NCI-H774 (cell line): ENCODE results near the gene RASSF1.
"Not testable (repeated sequence)": the region's sequence is repeated elsewhere in the genome, so short reads cannot be mapped to it uniquely, and the experiment has no call there.

ENCODE experiments used
- DNase-seq: peaks from one replicate; lab custom pipeline; 2025; lab: John Stamatoyannopoulos, UW

Gene RASSF1

DNA sequence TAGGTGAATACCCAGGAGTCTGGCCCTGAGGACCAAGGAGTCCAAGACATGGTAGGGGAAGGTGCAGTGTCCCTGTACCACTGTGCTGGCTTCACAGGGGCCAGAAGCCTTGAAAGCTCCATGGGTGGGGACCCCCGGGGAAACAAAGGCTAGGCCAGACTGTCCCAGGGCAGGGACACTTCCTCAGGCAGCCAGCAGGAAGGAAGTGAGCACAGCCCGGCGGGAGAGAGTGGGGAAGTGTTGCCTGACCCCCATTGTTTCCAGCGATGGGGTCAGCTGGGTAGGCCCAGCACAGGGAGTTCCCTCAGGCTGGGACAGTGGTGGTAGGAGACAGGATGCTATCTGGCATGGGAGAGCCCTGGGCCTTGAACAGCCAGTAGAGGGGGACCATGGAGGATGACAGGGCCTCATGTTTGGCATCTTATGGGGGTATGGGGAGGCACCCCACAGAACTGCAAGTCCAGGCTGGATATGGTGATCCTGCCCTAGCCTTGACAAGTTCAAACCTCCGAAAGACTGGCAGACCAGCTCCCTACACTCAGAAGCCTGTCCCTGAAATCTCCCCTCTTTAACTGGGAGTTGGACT, 16.9 kb downstream of the RASSF1 start:
- no peak for DNase-seq

DNA sequence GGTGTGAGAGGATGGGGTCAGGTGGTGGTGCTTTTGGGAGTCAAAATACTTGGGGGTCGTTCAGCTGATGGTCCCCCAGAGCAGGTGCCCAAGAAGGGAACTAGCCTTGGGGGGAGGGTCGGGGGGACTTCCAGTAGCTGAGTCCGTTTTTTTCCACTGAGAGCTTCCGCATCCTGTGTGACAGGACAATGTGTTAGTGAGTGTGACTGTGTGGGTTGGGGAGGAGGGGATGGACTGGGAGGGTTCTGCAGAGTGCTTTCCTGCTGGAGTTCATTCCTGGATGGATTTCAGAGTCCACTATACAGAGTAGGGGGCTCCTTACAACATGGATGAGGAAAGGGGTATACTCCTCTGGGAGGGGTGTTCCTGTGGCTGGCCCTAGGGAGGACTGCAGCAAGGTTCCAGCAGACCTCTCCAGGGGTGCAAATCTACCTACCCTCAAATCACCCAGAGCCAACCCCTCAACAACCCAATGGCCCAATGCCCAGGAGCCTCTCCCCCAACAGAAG, 17.5 kb downstream of the RASSF1 start:
- DNase-seq, result no peak

DNA sequence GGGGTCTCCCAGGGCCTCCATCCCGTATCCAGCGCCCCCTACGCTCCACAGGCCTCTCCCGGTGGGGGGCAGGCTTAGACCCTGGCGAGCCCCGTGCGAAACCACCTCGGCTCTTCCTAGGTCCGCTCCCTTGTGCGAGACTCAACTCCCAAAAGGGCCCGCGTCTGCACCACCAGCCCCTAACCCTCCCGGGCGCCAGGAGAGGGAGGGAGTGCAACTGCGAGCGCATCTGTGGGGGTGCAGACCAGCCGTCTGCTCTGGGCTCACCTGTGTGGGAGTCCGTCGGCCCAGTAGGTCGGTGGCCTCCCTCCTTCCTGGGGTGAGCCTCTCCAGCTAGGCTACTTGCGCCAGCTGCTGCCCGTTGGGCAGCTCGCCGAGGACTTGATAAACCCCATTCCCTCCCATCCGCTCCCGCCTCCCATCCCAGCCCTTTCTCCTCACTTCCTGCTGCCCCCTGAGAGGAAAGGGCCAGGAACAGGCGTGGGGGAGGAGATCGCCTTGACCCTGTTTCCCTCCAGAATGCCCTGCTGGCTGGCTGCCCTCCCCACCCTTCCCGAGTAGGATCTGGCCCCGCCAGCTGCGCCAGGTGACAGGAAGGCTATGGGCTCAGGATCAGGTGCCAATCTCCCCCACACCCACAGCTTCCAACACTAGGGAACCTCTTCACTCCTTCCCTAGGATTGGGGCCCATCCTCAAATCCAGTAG, 18.1 kb downstream of the RASSF1 start, which contains the start of gene HYAL2:
HYAL2 (minus strand) TSS at position 360 of the 706 bp plus-strand sequence. CDS start 2,256 bp downstream, outside the sequence.
- no peak for DNase-seq

DNA sequence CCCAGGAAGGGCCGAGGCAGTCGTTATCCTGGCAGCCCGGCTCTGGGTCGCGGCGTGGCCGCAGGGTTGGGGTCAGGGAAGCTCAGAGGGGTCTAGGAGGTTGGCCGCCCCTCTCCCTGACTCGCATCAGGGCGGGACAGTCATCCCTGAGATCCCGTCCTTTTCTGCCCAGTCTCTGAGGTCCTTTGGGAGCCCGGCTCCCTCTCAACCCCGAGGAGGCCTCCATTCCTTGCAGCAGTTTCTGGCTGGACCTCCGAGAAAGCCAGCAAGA, 18.6 kb downstream of the RASSF1 start:
- no peak for DNase-seq

DNA sequence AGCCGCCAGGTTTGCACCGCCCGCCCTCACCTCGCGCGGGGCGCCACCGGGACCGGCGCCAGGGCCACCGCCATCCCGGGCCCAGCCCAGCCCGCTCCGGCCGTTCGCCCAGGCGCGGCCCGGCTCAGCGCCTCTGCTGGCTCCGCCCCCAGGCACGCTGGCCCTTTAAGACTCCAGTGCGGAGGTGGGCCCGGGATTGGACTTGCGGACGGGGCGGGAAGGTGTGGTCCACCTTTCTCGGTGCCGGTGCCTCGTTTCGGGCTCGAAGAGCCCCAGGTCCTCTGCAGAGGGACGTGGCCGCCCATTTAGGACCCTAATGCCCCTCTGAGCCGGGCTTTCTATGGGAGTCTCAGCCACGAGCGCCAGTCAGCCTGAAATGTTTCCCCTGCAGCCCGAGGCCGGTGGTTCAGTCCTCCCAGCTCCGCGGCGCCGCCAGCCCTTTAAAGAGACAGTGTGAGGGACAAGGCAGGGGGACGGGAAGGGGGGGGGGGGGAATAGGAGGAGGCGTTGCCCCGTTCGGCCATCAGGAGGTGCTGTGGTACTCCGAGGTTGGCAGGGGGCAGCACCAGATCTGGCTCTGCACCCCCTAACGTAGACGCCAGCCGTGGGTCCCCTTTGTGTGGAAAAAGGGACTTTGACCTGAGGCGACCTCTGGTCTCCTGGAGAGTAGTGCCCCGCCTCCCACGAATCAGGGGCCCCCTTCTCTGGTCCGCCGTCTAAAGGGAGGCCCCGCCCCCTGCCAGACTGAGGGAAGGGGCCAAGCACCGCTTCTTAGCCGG, 19.1 kb downstream of the RASSF1 start:
- DNase-seq, result peak; percentile 55

DNA sequence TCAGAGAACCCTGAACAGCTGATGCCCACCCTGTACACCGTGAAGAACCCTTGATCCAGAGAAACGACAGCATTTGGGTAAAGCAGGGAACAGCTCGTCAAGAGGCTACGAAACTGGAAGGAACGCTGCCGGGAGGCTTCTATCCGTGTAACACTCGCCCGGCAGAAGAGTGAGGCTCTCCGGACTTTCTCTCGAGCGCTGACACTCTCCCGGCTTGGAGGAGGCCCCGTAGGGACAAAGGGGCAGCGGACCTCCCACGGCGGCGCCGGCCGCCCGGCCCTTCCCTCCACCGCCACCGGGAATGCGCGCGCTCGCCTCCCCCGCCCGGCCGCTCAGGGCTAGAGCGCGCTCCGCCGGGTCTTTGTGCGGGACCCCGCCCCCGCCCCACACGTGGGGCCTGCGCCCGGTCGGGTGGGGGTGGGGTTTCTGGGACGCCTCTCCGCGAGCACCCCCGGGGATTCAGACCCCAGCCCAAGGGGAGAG, 19.7 kb downstream of the RASSF1 start:
- peak; percentile 55 for DNase-seq

DNA sequence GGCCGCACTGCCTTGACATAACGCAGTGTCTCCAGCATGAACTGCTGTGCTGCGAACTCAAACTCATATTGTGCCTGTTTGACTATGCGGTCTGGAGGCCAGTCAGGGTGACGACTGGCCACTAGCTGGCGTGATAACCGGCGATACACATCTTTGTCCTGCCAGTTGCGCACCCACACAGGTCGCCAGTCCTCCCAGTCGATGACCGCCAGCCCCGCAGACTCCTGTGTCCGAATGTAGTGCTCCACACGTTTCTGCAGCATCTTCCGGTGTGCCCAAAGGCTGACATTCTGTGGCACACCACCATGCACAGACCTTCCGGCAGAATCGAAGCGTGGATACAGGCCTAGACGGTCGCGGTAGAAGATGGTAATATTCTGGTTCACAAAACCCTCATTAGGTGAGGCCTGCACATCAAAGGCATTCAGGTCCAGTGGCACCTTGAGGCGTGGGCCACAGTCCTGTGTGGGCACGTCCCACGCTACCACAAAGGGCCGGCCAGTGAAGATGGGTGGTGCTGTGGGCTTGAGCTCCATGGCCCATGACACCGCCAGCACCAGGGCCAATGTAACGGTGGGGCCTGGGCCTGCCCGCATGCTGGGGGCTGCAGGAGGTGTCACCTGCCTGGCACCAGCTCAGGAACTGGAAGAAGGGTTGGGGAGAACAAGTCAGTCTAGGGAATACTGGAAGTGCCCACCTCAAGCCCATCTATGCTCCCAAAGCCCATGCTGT, 20.6 kb downstream of the RASSF1 start:
- no peak for DNase-seq

DNA sequence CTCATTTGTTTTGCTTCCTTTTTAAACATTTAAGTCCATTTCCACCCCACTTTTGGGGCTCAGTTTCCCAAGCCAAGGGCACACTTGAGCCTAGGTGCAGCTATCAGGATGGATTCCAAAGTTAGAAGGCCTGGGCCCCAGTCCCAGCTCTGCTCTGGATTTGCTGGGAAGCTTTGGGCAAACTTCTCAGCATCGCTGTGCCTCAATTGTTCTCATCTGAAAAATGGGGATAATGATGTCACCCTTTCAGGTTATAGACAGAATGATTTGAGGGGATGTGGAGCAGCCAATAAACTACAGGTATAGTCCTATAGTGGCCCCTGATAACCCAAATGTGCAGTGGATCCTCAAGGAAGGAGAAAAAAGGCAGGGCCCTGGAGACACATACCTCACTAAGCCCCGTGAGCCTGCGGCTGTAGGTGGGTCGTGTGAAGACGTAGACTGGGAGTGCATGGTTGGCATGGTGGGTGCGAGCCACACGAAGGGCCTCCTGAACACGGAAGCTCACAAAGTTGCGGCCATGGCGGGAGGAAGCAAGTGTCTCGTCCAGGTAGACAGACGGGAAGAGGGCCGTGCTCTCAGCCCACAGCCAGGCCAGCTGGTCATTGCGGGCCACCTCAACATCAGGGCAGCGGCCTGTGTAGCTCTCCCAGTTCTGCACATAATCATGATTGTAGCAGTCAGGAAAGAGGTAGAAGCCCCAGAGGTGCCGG, 21.3 kb downstream of the RASSF1 start:
- DNase-seq, result no peak

DNA sequence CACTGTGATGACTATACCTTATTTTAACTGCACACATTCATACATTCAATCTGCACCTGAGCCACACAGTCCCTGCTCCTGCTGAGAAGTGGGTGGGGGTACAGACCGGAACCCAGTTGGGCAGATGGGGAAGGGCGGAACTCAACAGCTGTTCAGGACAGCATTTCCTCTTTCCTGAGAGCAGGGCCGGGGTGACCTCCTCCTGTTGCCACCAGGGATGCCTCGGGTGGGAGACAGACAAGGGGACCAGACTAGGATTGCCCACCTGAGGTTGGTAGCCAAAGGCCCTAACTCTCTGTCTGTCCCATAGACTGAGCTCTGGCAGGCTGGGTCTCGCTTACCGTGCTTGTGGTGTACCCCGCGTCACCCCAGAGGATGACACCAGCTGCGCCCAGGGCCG, 22.0 kb downstream of the RASSF1 start:
- no peak for DNase-seq

DNA sequence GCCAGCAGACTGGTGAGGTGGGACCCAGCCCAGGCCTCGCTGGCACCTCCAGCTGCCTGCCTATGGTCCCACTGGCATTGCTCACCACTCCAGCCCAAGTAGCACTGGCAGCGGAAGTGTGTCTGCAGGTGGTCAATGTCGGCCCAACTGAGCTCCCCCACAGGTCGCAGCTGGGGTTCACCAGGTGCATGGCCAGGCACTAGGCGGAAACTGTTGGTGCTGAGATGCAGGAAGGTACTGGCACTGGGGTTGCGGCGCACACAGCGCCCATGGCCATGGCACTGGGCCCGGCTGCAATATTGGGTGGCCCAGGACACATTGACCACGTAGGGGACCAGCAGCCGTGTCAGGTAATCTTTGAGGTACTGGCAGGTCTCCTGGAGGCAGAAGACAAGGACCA, 22.5 kb downstream of the RASSF1 start:
- no peak for DNase-seq

DNA sequence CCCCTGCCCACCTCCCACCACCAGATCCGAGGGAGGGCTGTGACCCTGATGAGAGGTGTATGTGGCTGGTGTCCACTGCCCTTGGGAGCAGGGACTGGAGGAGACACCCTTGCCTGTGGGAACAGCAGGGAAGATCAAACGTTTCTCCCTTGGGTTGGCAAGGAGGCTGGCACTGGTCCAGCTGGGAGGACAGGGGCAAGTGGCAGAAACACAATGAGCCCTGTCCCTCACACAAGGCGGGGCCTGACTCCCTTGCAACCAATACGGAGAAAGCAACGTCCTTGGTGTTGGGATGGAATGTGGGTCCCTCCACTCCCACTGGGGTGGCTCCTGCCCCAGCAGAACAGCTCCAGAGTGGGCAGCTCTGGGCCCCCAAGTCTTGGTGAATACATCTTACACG, 23.3 kb downstream of the RASSF1 start:
- DNase-seq, result no peak

DNA sequence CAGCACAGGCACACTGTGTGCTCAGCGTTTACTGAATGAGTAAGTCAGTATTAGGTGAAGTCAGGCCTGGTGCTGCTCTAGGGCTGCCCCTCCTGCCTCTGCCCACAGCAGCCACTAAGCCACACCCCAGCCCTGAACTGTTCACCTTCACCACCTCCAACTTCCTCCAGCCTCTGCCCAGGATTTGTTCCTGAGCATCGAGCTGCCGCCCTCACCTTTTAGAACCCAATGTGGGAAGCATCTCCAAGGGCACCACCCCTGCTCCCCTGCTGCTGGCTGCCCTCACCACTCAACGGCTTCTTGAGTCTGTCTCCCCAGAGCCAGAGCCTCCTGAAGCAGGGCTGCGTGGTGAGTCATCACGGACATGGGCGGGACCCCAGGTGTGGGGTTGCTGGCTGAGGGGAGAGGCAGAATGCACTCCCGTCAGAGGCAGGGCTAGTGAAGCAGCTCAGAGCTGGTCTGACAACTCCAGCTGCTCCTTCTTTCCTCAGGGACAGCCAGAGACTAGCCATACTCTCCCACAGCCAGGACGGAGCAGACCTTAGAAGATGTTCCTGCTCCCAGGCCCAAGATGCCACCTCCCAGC, 23.9 kb downstream of the RASSF1 start:
- no peak for DNase-seq

DNA sequence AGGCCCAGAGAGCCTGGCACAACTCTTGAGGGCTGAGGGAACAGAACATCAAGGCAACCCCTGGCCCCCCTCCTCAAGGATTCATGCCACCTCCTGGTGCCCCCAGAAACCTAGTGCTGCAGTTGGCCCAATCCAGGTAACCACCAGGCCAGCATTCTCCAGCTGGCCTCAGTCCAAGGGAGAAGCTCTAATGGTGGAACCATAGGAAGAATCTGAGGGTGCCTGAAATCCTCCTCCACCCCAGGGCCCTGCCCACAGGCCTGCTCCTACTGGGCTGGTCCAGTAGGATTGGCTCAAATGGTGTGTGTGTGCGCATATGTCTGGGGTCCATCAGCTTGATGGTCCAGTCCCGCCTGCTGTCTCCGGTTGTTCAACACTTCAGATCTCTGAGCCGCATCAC, 25.8 kb downstream of the RASSF1 start:
- DNase-seq, result no peak

DNA sequence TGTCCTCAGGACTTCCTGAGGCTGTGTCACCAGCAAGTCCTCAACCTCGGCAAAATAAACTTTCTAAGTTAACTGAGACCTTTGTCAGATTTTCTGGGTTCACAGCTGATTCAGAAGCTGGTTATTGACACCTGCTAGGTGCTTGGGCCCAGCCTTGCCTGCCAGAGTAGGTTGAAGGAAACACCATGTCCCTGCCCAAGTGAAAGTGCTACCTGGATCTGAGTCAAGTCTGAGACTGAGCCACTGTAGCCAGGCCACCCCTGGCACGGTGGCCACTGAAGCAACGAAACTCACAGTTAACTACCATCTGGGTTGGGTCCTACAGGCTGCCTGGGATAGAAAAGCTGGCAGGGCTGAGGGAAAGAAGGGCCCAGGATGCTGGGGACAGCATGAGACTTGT, 26.3 kb downstream of the RASSF1 start:
- no peak for DNase-seq

DNA sequence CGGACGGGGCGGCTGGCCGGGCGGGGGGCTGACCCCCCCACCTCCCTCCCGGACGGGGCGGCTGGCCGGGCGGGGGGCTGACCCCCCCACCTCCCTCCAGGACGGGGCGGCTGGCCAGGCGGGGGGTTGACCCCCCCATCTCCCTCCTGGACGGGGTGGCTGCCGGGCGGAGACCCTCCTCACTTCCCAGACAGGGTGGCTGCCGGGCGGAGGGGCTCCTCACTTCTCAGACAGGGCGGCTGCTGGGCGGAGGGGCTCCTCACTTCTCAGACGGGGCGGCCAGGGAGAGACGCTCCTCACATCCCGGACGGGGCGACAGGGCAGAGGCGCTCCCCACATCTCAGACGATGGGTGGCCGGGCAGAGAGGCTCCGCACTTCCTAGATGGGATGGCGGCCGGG, 28.6 kb downstream of the RASSF1 start:
- DNase-seq, result not testable (repeated sequence)

DNA sequence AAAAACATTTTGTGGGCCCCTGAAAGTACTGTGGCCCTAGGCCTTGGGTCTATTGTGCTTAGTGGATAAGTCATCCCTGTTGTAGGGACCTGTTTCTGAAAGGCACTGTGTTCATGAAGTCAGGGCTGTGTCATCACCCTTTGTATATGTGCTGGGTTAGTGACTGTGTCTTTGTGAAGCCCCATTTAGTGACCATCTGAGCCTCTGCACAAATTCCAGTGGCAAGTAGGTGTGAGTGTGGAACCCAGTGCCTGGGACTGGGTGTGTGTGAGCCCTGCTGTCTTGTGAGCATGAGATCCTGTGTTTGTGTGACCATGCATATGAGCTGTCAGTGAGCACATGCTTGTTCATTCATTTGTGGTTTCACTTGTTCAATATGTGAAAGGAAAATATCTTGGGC, 36.0 kb downstream of the RASSF1 start:
- no peak for DNase-seq

DNA sequence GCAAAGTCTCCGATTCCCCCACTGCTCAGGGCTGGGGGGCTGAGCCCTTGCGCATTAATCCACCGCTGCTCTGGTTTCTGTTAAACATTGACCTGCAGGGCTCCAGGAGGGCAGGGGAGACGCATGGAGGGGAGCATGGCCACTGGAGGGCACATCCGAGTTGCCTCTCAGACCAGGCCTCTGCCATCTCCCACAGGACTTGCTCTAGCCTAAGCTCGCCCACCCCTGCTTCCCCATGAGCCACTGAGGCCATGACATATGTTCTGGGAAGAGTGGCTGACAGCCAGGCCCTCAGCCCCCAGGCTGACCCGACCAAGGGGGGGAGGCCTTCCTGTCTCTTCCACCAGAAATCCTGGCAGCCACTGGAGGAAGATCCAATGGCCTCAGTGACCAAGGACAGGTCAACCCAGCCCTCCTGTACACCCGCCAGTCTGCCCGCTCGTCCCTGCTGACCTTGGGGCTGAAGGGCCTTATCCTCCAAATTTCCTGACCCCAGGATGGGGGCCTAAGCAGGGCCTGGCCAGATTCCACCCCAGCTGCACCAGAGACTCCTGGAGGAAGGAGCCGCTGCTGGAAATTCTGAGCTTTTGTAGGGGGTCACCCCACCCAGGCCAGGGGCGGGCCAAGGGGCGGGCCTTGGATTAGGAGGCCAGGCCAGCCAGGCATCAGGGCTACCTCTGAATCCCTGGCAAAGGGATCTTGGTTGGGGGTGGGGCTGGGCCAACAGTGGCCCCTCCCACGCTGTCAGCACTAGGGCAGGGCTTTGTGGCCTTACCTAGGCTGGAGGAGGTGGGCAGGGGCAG, 37.4 kb downstream of the RASSF1 start, which contains the start of gene HYAL1:
HYAL1 (minus strand) TSS at position 562 of the 803 bp plus-strand sequence. CDS start 618 bp downstream, outside the sequence.
- no peak for DNase-seq

DNA sequence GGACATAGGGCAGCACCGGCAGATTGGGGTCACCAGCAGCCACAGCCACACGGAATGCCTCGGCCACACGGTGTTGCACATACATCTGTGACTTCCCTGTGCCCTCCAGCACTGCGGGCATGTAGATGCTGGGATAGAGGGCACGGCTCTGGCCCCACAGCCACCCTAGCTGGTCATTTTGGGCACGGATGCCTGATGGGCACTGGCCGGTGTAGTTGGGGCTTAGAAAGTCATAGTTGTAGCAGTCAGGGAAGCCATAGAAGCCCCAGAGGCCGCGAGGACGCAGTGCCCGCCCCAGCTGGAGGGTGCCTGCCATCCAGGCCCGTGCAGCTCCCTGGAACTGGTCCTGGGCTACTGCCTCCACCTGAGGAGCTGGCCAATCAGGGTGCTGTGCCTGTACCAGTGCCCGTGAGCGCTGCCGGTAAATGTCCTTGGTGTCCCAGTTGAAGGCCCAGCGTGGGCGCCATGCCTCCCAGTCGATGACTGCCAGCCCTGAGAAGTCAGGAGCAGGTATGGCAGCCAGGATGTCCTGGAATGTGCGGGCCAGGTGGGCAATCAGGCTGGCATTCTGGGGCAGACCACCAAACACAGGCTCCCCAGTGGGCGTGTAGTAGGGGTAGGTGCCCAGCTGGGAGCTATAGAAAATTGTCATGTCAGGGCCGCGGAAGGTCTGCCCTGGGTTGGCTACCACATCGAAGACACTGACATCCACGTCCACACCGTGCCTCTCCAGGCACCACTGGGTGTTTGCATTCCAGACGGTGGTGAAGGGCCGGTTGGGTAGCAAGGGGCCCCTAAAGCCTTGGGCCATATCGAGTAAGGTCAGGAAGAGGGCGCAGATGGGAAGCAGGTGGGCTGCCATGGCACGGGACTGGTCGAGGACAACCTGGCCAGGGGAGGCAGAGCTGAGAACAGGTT, 38.3 kb downstream of the RASSF1 start:
- no peak for DNase-seq

DNA sequence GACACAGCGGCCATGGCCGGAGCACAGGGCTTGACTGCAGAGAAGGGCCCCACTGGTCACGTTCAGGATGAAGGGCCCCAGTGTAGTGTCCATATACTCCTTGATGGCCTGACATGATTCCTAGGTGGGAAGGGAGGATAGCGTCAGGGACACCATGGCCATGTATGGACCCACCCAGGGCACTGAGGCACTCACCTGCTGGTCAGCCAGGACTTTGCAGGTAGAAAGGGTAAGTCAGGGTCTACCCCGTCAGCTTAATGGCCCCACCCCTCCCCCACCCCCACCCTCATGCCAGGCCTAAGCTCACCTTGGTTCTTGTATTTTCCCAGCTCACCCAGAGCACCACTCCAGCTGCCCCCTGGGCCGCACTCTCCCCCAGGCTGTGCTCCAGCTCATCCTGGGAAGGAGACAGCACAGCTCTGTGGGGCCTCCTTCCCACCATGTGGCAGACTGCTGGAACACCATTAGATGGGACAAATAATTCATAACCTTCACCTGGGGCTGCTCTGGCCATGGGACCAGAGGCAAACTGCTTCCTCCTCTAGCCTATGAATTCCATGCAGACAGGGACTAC, 39.9 kb downstream of the RASSF1 start:
- DNase-seq, result no peak
